Measurements from ENCODE around the gene CHN1.

GRCh38 chr2:175001566-175001965 is 3.6 kb downstream of the CHN1 start:
- TF ChIP-seq ELF4 (IDR thresholded peaks at IDR 0.05) = no peak
- no peak for TF ChIP-seq CTBP1 (IDR thresholded peaks at IDR 0.05; ENCODE audit: borderline replicate concordance)
- no peak for TF ChIP-seq LEF1 (IDR thresholded peaks at IDR 0.05; ENCODE audit: borderline replicate concordance)
- TF ChIP-seq ARNT (IDR thresholded peaks at IDR 0.05) = no peak
